WTC11 (cell line): Measurements from ENCODE around the gene AGXT. TPM values are rescaled to one million over a fixed set of nuclear protein-coding genes. Genes with fewer than 3 reads are reported as not detected.

ENCODE experiments used
- ATAC-seq: fragments of 200-7000 bp; cut with Tn5 transposase; 2 replicates; pipeline ENCODE4 v1.10.0; 2021; ENCODE audit warnings: mild to moderate bottlenecking, moderate library complexity
- CTCF ChIA-PET: fragments of 300-600 bp; sonication (Branson Sonifier 250); formaldehyde crosslinking; loops from one replicate; lab custom pipeline; 2021; ENCODE audit warnings: antibody characterized with exemption; lab: Charles Lee
- POLR2A ChIA-PET: fragments of 350-600 bp; sonication (Branson Sonifier 250); formaldehyde crosslinking; loops from one replicate; lab custom pipeline; 2021; ENCODE audit warnings: antibody characterized with exemption; lab: Charles Lee
- DNase-seq: peaks from one replicate; pipeline ENCODE4 v3.0.0; 2021; ENCODE audit warnings: low spot score
- H3K27ac Mint-ChIP-seq: 2 replicates; pipeline ENCODE4 v1.8.0; 2021; ENCODE audit warnings: mixed read lengths
- H3K27me3 Mint-ChIP-seq: 2 replicates; pipeline ENCODE4 v1.8.0; 2021; ENCODE audit warnings: low read depth, mild to moderate bottlenecking, moderate library complexity, mixed read lengths
- H3K36me3 Mint-ChIP-seq: 2 replicates; pipeline ENCODE4 v1.8.0; 2021; ENCODE audit warnings: mixed read lengths
- H3K4me1 Mint-ChIP-seq: 2 replicates; pipeline ENCODE4 v1.8.0; 2022; ENCODE audit warnings: mixed read lengths
- H3K4me3 Mint-ChIP-seq: 2 replicates; pipeline ENCODE4 v1.8.0; 2021; ENCODE audit warnings: mild to moderate bottlenecking, moderate library complexity, mixed read lengths
- H3K9me3 Mint-ChIP-seq: 2 replicates; pipeline ENCODE4 v1.8.0; 2021; ENCODE audit warnings: mixed read lengths
- NR2C2 ChIP-seq: sonication (generic); formaldehyde crosslinking; IDR thresholded peaks from 2 replicates; pipeline ENCODE4 v1.8.0; 2022; ENCODE audit warnings: mild to moderate bottlenecking, missing genetic modification reagents
- SMAD4 ChIP-seq: sonication (generic); formaldehyde crosslinking; IDR thresholded peaks from 2 replicates; pipeline ENCODE4 v1.8.0; 2022; ENCODE audit warnings: mild to moderate bottlenecking, missing genetic modification reagents
- TEAD1 ChIP-seq: sonication (generic); formaldehyde crosslinking; IDR thresholded peaks from 2 replicates; pipeline ENCODE4 v1.8.0; 2022; ENCODE audit warnings: mild to moderate bottlenecking, missing genetic modification reagents
- TP53 ChIP-seq: sonication (generic); formaldehyde crosslinking; IDR thresholded peaks from 2 replicates; pipeline ENCODE4 v1.8.1; 2023; ENCODE audit warnings: mild to moderate bottlenecking, missing genetic modification reagents
- USF2 ChIP-seq: sonication (generic); formaldehyde crosslinking; IDR thresholded peaks from 2 replicates; pipeline ENCODE4 v1.8.1; 2023; ENCODE audit warnings: mild to moderate bottlenecking, missing genetic modification reagents, moderate library complexity
- ZNF671 ChIP-seq: fragments of 250-450 bp; sonication (Bioruptor Pico); IDR thresholded peaks from 2 replicates; pipeline ENCODE4 v1.8.0; 2021; ENCODE audit warnings: mild to moderate bottlenecking
- ZSCAN18 ChIP-seq: fragments of 250-450 bp; sonication (Bioruptor Pico); IDR thresholded peaks from 2 replicates; pipeline ENCODE4 v2.1.2; 2022; ENCODE audit warnings: mild to moderate bottlenecking, moderate library complexity
- total RNA-seq: library from RNA; stranded (reverse); gene quantifications from 3 replicates; pipeline ENCODE4 v1.2.3, GENCODE V29; 2021
- TF ChIP-seq, protein P1 (sequence below): sonication (generic); formaldehyde crosslinking; IDR thresholded peaks from 2 replicates; pipeline ENCODE4 v1.8.1; 2022; ENCODE audit warnings: low read depth, mild to moderate bottlenecking, moderate library complexity, missing genetic modification reagents, borderline replicate concordance
- TF ChIP-seq, protein P2 (sequence below): fragments of 200-600 bp; IDR thresholded peaks from 2 replicates; pipeline ENCODE4 v1.8.0; 2022; ENCODE audit warnings: antibody characterized with exemption

Gene AGXT
- total RNA-seq, 1 experiment from 2014 or later, result 0.24 TPM

DNA sequence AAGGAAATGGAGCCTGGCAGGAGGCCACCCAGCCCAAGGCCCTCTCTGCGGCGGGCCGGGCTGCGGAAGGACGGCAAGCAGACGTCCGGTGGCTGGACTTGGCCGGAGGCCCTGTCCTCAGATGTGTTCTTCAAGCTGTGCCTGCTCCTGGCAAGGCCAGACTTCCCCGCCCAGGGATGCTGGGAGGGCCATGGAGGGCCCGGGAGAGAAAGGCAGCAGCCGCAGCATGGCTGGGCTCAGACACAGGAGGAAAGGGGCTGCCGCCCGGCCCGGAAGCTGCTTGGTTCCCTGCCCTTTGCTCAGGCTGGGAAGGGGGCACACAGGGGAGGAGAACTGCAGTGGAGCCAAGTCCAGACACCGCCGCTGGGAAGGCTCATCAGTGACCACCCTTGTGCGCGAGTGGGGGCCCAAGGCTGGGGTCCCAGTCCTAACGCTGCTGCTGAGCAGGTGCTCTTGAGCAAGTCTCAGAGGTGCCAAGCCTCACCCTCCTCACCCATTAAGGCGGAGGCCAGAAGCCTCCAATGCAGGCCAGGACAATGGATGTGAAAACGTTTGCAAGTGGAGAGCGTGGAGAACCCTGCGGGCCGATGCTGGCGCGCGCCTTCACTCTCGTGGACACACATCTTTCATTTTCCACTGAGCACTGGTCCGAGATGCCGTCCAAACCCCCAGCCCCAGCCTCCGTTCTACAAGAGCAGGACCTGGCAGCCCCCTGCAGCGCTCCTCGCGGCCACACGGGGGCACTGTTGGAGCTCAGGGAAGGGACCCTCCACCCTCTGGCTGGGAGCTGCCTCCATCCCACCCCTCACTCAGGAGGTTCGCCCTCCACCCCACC is 45.4 kb downstream of the AGXT start (continued):
- TF ChIP-seq ZSCAN18 (CRISPR knock-in tag), result no peak
- TF ChIP-seq, protein P1, sequence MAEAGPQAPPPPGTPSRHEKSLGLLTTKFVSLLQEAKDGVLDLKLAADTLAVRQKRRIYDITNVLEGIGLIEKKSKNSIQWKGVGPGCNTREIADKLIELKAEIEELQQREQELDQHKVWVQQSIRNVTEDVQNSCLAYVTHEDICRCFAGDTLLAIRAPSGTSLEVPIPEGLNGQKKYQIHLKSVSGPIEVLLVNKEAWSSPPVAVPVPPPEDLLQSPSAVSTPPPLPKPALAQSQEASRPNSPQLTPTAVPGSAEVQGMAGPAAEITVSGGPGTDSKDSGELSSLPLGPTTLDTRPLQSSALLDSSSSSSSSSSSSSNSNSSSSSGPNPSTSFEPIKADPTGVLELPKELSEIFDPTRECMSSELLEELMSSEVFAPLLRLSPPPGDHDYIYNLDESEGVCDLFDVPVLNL (CRISPR knock-in tag), result no peak
- TF ChIP-seq NR2C2, result 0 out of 2 replicates have a peak, but pooled peaks have one; percentile 33
- no peak for TF ChIP-seq USF2 (CRISPR knock-in tag)
- TF ChIP-seq ZNF671, result no peak
- TF ChIP-seq, all 79 proteins: peak for 3

- ChIA-PET CTCF (interaction anchor here (0.5 to 4.3 kb wide), 67 partner anchors 8 to 1172 kb away, joined by 3 to 38 read pairs (median 4); partner anchors contain the start of genes CROCC2, HDLBP, KIF1A and MAB21L4), POLR2A (interaction anchor here (1.0 to 1.6 kb wide), 5 partner anchors 12 to 123 kb away, joined by 3 read pairs; no protein-coding TSS in a partner anchor)
- no peak for TF ChIP-seq TEAD1
- TF ChIP-seq, protein P2, sequence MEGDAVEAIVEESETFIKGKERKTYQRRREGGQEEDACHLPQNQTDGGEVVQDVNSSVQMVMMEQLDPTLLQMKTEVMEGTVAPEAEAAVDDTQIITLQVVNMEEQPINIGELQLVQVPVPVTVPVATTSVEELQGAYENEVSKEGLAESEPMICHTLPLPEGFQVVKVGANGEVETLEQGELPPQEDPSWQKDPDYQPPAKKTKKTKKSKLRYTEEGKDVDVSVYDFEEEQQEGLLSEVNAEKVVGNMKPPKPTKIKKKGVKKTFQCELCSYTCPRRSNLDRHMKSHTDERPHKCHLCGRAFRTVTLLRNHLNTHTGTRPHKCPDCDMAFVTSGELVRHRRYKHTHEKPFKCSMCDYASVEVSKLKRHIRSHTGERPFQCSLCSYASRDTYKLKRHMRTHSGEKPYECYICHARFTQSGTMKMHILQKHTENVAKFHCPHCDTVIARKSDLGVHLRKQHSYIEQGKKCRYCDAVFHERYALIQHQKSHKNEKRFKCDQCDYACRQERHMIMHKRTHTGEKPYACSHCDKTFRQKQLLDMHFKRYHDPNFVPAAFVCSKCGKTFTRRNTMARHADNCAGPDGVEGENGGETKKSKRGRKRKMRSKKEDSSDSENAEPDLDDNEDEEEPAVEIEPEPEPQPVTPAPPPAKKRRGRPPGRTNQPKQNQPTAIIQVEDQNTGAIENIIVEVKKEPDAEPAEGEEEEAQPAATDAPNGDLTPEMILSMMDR, result peak; percentile 30; the same call in 1 of the 2 replicates
- H3K36me3 Mint-ChIP-seq, result no peaks in the 10 kb centered on the region
- H3K4me3 Mint-ChIP-seq, result no peak overlapping the region; the same call in 1 of the 2 replicates
- H3K9me3 Mint-ChIP-seq, result no peaks in the 10 kb centered on the region
- peaks cover 6% of the 10 kb centered on the region for H3K27me3 Mint-ChIP-seq
- DNase-seq (no peak), ATAC-seq (no peak)
- no peaks in the 10 kb centered on the region for H3K4me1 Mint-ChIP-seq
- no peak overlapping the region for H3K27ac Mint-ChIP-seq
Observed at GRCh38 chr2:240914645-240915525, 46.3 kb downstream of the AGXT start.

- DNase-seq (peak; percentile 44), ATAC-seq (peak; percentile 19)
- no peak overlapping the region for H3K27ac Mint-ChIP-seq
- POLR2A ChIA-PET, result interaction anchor here (1.1 to 1.6 kb wide), 2 partner anchors 66 to 68 kb away, joined by 3 read pairs; no protein-coding TSS in a partner anchor
- peaks cover 6% of the 10 kb centered on the region for H3K27me3 Mint-ChIP-seq
- H3K9me3 Mint-ChIP-seq, result no peaks in the 10 kb centered on the region
- H3K36me3 Mint-ChIP-seq, result no peaks in the 10 kb centered on the region
- peak; percentile 24; the same call in 1 of the 2 replicates for TF ChIP-seq TP53 (CRISPR knock-in tag)
- TF ChIP-seq SMAD4 (CRISPR knock-in tag), result no peak
- no peaks in the 10 kb centered on the region for H3K4me1 Mint-ChIP-seq
- CTCF ChIA-PET, result interaction anchor here (0.7 to 4.3 kb wide), 11 partner anchors 11 to 264 kb away, joined by 3 to 38 read pairs (median 7); partner anchors contain the start of genes MAB21L4 and SNED1
- H3K4me3 Mint-ChIP-seq, result peak overlapping the region; percentile 55
Observed at GRCh38 chr2:240915526-240916341, 47.1 kb downstream of the AGXT start.
